VCaP (cell line): Measurements from ENCODE around the gene NABP1.
A peak's percentile ranks its signal among the peaks of the same experiment; 100 is the strongest.

Experiments used
- H3K27ac ChIP-seq: fragments of 450-650 bp; 2 replicates; pipeline ENCODE4 v1.5.1; 2017
- CTCF ChIP-seq: fragments of 450-650 bp; conservative IDR thresholded peaks from 2 replicates; pipeline ENCODE4 v1.5.1; 2017; ENCODE audit warnings: mild to moderate bottlenecking, moderate library complexity

NABP1 gene

GRCh38 chr2:191635333-191636234, 42.4 kb upstream of the NABP1 start:
- no peak overlapping the region for H3K27ac ChIP-seq
- TF ChIP-seq CTCF: no peak

DNA sequence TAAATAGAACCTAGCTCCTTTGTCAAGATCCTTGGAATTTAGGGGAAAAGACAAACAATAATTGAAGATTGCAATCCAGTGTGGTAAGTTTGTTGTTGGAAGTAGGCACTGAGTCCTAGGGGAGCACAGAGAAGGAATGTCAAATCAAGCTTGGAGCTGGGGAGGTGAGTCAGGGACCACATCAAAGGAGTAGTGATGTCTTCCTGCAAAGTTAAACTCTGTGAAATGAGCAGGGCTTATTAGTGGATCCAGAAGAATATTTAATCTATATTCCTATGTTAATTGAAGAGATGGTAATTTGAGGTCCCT, 41.7 kb upstream of the NABP1 start:
- TF ChIP-seq CTCF: no peak
- no peak overlapping the region; the same call in 1 of the 2 replicates for H3K27ac ChIP-seq

GRCh38 chr2:191636586-191636985, 41.4 kb upstream of the NABP1 start:
- peak overlapping the region; percentile 75 for H3K27ac ChIP-seq
- TF ChIP-seq CTCF: no peak

GRCh38 chr2:191637182-191638078, 40.5 kb upstream of the NABP1 start:
- TF ChIP-seq CTCF: no peak
- H3K27ac ChIP-seq: peak overlapping the region; percentile 75

- no peak for TF ChIP-seq CTCF
- peak overlapping the region; percentile 75 for H3K27ac ChIP-seq
These were observed 39.7 kb upstream of the NABP1 start for GRCh38 chr2:191638079-191638801.

DNA sequence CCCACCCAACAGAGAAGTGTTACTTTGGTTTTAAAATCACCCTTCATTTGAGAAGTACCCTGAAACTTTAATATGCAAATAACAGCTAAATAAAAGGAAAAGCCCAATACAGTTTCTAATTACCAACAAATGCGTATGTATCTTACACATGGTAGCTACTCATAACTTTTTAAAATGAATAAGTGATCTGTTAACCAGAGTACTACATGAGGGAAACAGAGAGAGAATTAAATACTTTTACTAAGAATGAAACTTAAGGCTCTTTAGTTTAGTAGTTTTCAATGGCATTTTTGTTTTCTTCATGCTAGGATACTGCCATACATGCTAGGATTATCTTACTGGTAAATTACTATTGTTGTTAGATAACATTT, 39.1 kb upstream of the NABP1 start:
- H3K27ac ChIP-seq: peak overlapping the region; percentile 75
- TF ChIP-seq CTCF: no peak

DNA sequence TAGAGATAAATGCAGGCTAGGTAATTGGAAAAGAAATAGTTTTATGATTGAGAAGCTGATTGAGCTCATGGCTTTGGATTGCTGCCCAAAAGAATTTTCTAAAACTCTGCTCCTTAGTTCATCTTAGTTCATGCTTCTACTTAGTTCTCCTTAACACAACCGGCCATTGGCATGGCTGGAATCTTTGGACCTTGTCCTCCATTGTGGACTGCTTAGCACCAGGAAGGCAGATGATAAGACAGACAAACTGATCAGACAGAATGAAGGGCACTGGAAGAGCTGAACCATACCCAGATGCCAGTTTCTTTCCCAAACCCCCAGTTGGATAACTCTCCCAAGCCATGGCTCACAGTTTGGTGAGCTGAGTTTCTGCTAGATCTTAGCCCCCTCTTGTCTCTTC, 36.3 kb upstream of the NABP1 start:
- TF ChIP-seq CTCF: no peak
- H3K27ac ChIP-seq: no peak overlapping the region
